HG03097 (cell line): Measurements from ENCODE around the gene CAMK2G.
"Not testable (repeated sequence)": the region's sequence is repeated elsewhere in the genome, so short reads cannot be mapped to it uniquely, and the experiment has no call there.

Source experiments
- ATAC-seq: cut with Tn5 transposase; IDR thresholded peaks from one replicate; pipeline ENCODE4 v1.9.1; 2021; ENCODE audit not compliant: unreplicated experiment, low FRiP score

The CAMK2G gene

GRCh38 chr10:73874267-73875138 lies at the start of gene CAMK2G:
TSS of gene CAMK2G (minus strand) at chr10:73874555. CDS start at chr10:73874461, 94 bp downstream.
- peak; percentile 59 for ATAC-seq

- no peak for ATAC-seq
Measured at GRCh38 chr10:73922864-73923133, 48.4 kb upstream of the CAMK2G start.

- no peak for ATAC-seq
Measured at GRCh38 chr10:73922007-73922863, 47.9 kb upstream of the CAMK2G start.

- ATAC-seq, result no peak
Measured at GRCh38 chr10:73920089-73920488, 45.7 kb upstream of the CAMK2G start.

GRCh38 chr10:73919481-73919880 lies 45.1 kb upstream of the CAMK2G start:
- not testable (repeated sequence) for ATAC-seq

GRCh38 chr10:73917566-73918305 lies 43.4 kb upstream of the CAMK2G start:
- no peak for ATAC-seq

DNA sequence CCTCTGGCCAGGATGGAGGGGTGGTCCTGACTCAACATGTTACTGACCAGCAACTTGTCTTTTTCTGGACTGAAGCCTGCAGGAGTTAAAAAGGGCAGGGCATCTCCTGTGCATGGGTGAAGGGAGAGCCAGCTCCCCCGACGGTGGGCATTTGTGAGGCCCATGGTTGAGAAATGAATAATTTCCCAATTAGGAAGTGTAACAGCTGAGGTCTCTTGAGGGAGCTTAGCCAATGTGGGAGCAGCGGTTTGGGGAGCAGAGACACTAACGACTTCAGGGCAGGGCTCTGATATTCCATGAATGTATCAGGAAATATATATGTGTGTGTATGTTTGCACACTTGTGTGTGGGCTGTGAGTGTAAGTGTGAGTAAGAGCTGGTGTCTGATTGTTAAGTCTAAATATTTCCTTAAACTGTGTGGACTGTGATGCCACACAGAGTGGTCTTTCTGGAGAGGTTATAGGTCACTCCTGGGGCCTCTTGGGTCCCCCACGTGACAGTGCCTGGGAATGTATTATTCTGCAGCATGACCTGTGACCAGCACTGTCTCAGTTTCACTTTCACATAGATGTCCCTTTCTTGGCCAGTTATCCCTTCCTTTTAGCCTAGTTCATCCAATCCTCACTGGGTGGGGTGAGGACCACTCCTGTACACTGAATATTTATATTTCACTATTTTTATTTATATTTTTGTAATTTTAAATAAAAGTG lies 42.6 kb upstream of the CAMK2G start:
- no peak for ATAC-seq

DNA sequence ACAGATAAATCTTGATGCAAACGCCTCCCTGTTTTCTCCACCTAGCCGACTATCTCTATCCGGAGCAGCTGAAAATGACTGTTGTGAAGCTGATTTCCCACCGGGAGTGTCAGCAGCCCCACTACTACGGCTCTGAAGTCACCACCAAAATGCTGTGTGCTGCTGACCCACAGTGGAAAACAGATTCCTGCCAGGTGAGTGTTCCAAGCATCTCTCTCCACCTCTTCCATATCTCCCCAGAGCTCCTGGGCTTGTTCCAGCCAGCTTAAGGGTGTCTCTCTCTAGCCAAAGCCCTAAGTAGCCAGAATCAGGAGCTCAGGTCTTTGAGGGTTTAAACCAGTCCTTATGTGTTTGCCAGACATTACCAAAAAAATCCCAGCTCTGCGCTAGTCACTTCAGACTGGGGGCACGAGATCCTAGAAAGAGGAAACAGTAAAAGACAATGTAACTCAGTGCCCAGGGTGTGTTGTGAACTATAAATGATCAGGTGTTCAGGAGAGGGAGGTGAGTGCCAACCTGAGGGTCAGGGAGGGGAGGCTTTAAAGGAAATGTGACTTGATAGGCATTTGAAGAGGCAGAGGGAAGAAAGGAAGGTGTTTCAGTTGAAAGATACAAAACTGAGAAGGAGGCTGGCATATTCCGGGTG lies 41.0 kb upstream of the CAMK2G start:
- no peak for ATAC-seq

DNA sequence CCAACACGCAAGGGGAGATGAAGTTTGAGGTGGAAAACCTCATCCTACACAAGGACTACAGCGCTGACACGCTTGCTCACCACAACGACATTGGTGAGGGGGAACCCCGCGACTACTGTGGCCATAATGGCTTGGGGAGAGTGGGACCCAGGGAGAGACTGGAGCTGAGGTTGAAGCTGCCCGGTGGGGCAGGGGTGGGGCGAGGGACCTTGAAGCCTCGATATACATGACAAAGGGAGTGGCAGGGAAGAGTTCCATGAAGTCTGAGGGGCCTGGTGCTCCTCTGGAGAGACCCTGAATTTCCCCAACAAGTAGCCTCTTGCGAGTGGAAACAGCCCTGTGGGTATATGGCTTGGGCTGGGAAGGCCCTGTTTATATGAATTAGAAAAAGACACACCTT lies 39.7 kb upstream of the CAMK2G start:
- no peak for ATAC-seq

DNA sequence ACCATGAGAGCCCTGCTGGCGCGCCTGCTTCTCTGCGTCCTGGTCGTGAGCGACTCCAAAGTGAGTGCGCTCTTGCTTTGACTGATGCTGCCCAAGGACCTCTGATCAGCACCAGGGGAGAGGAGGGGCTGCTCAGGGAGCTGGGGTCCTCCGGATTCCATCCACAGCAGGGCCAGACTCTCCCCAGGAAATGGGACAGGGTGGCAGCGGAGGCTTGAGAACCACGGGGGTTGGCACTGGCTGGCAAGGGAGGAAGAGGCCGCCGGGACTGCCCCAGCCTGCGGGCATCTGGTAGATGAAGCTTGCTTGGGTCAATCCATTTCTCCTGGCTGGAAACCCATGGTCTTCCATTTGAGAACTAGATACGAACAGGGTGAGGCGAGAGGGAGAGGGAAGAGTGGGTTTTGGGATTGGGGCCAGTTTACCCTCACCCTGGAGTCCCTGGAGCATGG lies 37.2 kb upstream of the CAMK2G start:
- no peak for ATAC-seq

DNA sequence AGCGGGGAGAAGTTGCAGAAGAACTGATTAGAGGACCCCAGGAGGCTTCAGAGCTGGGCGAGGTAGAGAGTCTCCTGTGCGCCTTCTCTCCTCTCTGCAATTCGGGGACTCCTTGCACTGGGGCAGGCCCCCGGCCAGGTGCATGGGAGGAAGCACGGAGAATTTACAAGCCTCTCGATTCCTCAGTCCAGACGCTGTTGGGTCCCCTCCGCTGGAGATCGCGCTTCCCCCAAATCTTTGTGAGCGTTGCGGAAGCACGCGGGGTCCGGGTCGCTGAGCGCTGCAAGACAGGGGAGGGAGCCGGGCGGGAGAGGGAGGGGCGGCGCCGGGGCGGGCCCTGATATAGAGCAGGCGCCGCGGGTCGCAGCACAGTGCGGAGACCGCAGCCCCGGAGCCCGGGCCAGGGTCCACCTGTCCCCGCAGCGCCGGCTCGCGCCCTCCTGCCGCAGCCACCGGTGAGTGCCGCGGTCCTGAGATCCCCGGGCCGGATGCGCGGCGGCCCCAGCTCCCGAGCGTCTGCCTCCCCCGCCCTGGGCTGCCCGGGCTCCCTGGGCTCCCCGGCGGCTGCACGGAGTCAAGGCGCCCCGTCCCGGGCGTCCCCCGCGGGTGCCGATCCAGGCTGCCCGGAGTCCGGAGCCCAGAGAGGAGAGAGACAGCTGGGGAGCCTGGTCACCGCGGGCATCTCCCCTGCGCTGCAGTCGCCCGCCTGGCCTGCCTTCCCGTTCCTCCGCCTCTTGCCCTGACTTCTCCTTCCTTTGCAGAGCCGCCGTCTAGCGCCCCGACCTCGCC lies 36.6 kb upstream of the CAMK2G start, which contains the start of gene PLAU:
Gene PLAU, plus strand, starts transcription at position 369 of the 789 bp plus-strand sequence. CDS start 424 bp downstream, outside the sequence.
- no peak for ATAC-seq

DNA sequence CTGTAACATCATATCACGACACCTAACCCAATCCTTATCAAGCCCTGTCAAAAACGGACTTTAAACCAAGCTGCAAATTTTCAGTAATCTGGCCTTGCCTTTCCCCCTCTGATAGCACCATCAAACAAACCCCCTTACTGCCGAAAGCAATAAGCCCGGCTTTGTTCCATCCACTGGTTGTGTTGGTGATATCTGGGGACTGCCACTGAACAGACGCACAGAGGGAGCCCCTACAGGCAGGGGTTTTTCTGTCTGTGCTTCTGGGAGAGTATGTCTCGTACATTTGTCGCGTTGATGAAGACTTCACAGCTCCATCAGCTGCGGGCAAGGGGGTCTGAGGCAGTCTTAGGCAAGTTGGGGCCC lies 36.0 kb upstream of the CAMK2G start:
- ATAC-seq, result no peak

GRCh38 chr10:73909540-73910115 lies 35.3 kb upstream of the CAMK2G start:
- no peak for ATAC-seq

- peak; percentile 56 for ATAC-seq
Measured at GRCh38 chr10:73908853-73909539, 34.6 kb upstream of the CAMK2G start.

DNA sequence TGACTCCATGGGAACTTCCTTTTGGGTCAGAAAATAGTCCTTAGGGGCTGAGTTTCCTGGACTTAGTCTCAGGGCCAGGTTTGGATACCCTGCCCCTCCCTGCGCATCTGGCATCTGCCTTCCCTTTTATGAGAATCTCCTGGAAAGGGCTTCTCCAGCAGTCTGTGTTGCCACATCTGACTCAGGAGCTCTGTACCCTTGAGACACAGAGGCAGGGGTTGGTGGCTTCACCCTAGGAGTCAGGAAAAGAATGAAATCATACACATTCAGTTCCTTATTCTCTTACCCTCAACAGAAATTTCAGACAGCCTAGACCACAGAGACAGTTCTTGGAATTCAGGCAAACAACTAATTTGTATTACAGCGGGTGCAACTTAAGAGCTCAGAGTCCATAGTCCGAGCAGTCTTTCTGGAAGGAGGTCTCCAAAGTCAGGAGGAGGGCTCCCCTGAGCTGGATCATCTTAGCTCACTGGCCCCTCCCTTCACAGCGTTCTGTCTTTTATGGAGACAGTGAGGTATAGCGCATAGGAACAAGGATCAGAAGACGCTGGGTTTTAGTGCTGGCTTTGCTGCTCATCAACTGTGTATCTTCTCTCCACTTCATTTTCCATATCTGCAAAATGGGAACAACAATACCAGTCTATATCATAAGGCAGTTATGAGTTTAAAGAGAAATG lies 33.6 kb upstream of the CAMK2G start:
- no peak for ATAC-seq

- no peak for ATAC-seq
Measured at GRCh38 chr10:73906524-73907447, 32.4 kb upstream of the CAMK2G start.
